PC-3 (cell line): ENCODE measurements around the gene DIAPH1. TPM values are rescaled to one million over a fixed set of nuclear protein-coding genes. Genes with fewer than 3 reads are reported as not detected.

Experiments used
- ATAC-seq: fragments of 200-7000 bp; cut with Tn5 transposase; 2 replicates; pipeline ENCODE4 v1.9.1; 2020; ENCODE audit warnings: mild to moderate bottlenecking, moderate library complexity
- BruUV-seq: library from RNA; stranded (reverse); fragments of 400-500 nt; replicated peaks from 2 replicates; lab custom pipeline; 2021; lab: Mats Ljungman, UMichigan
- CTCF ChIA-PET: fragments of 300-600 bp; sonication (Branson Sonifier 250); formaldehyde crosslinking; loops from one replicate; lab custom pipeline; 2022; ENCODE audit warnings: antibody characterized with exemption; lab: Charles Lee
- POLR2A ChIA-PET: fragments of 300-600 bp; sonication (Branson Sonifier 250); formaldehyde crosslinking; loops from one replicate; lab custom pipeline; 2022; ENCODE audit warnings: antibody characterized with exemption; ENCODE audit not compliant: unreplicated experiment; lab: Charles Lee
- DNase-seq: peaks from one replicate; pipeline ENCODE4 v3.0.0-alpha.2; 2015
- H2AFZ ChIP-seq: fragments of 300-600 bp; sonication (generic); 2 replicates; pipeline ENCODE4 v1.6.0; 2016; ENCODE audit warnings: antibody characterized with exemption, low read length
- H3F3A ChIP-seq: fragments of 300-600 bp; sonication (generic); one replicate; pipeline ENCODE4 v1.6.0; 2017; ENCODE audit warnings: antibody characterized with exemption, low read length, control low read depth, mild to moderate bottlenecking; ENCODE audit not compliant: unreplicated experiment
- H3K27ac ChIP-seq: fragments of 300-600 bp; sonication (generic); 2 replicates; pipeline ENCODE4 v1.5.1; 2016; ENCODE audit warnings: mild to moderate bottlenecking, low read length
- H3K27me3 ChIP-seq: fragments of 300-600 bp; sonication (generic); 2 replicates; pipeline ENCODE4 v1.6.1; 2016; ENCODE audit warnings: low read length, mixed read lengths
- H3K36me3 ChIP-seq: fragments of 300-600 bp; sonication (generic); 2 replicates; pipeline ENCODE4 v1.6.1; 2016; ENCODE audit warnings: low read depth, mixed run types, low read length, mixed read lengths
- H3K4me1 ChIP-seq: fragments of 300-600 bp; sonication (generic); 2 replicates; pipeline ENCODE4 v1.5.1; 2016; ENCODE audit warnings: low read length; ENCODE audit not compliant: insufficient read depth
- H3K4me2 ChIP-seq: fragments of 300-600 bp; sonication (generic); 2 replicates; pipeline ENCODE4 v1.6.0; 2016; ENCODE audit warnings: low read length
- H3K4me3 ChIP-seq: fragments of 300-600 bp; sonication (generic); 2 replicates; pipeline ENCODE4 v1.5.1; 2016; ENCODE audit warnings: mild to moderate bottlenecking, low read length, mixed read lengths
- H3K79me2 ChIP-seq: fragments of 300-600 bp; sonication (generic); 2 replicates; pipeline ENCODE4 v1.6.1; 2017; ENCODE audit warnings: low read length, mixed read lengths
- H3K9ac ChIP-seq: fragments of 300-600 bp; sonication (generic); 2 replicates; pipeline ENCODE4 v1.6.0; 2016; ENCODE audit warnings: mild to moderate bottlenecking, low read length
- H3K9me2 ChIP-seq: fragments of 300-600 bp; sonication (generic); replicated peaks from 2 replicates; pipeline ENCODE4 v1.6.1; 2016; ENCODE audit warnings: mixed run types, low read length, mixed read lengths
- H3K9me3 ChIP-seq: fragments of 300-600 bp; sonication (generic); 2 replicates; pipeline ENCODE4 v1.6.1; 2016; ENCODE audit warnings: low read length, mixed read lengths
- H4K20me1 ChIP-seq: fragments of 300-600 bp; sonication (generic); 2 replicates; pipeline ENCODE4 v1.6.1; 2016; ENCODE audit warnings: low read length, mixed read lengths
- EZH2 ChIP-seq: fragments of 300-600 bp; sonication (generic); IDR thresholded peaks from one replicate; pipeline ENCODE4 v1.6.1; 2017; ENCODE audit warnings: antibody characterized with exemption, mild to moderate bottlenecking, low read length; ENCODE audit not compliant: unreplicated experiment
- EZH2phosphoT487 ChIP-seq: fragments of 300-600 bp; sonication (generic); IDR thresholded peaks from 2 replicates; pipeline ENCODE4 v1.6.1; 2018; ENCODE audit warnings: mild to moderate bottlenecking, antibody characterized with exemption, low read length, borderline replicate concordance
- intact Hi-C: fragments of 100-400 bp; cut with micrococcal nuclease; formaldehyde crosslinking; loops from 2 replicates; pipeline ENCODE4 v1.9.0; 2023
- total RNA-seq: library from RNA; depleted of rRNA; stranded (reverse); fragments of >200 nt; gene quantifications from 2 replicates; pipeline ENCODE4 v1.2.3, GENCODE V29; 2014
- TF ChIP-seq, protein P1 (sequence below): fragments of 300-600 bp; sonication (generic); conservative IDR thresholded peaks from 2 replicates; pipeline ENCODE4 v1.5.1; 2017; ENCODE audit warnings: antibody characterized with exemption, low read depth, mild to moderate bottlenecking, low read length

Gene DIAPH1
- total RNA-seq, 1 experiment from 2014 or later = 51.9 TPM

- POLR2A ChIA-PET = no interaction called here
- ATAC-seq = no peak
Measured at GRCh38 chr5:141623611-141624010, 4.8 kb upstream of the DIAPH1 start.

GRCh38 chr5:141623186-141623585 lies 4.4 kb upstream of the DIAPH1 start:
- Histone ChIP-seq H3K9ac (no peak overlapping the region), H3K27me3 (no peaks in the 10 kb centered on the region), H3K4me2 (no peak overlapping the region), H3K4me1 (no peaks in the 10 kb centered on the region), H3K36me3 (peaks cover 7% of the 10 kb centered on the region; the same call in 1 of the 2 replicates), H3K9me3 (no peaks in the 10 kb centered on the region), H4K20me1 (no peaks in the 10 kb centered on the region), H3K27ac (no peak overlapping the region), H3F3A (no peaks in the 10 kb centered on the region), H3K9me2 (no peaks in the 10 kb centered on the region), H2AFZ (no peak overlapping the region), H3K79me2 (peaks cover 5% of the 10 kb centered on the region), H3K4me3 (no peak overlapping the region)
- BruUV-seq = no TSS peak
- intact Hi-C loops = no loop called here
- CTCF ChIA-PET = no interaction called here
- no peak for ATAC-seq
- no peak for DNase-seq
- POLR2A ChIA-PET = no interaction called here
- TF ChIP-seq EZH2 = no peak
- TF ChIP-seq, protein P1, sequence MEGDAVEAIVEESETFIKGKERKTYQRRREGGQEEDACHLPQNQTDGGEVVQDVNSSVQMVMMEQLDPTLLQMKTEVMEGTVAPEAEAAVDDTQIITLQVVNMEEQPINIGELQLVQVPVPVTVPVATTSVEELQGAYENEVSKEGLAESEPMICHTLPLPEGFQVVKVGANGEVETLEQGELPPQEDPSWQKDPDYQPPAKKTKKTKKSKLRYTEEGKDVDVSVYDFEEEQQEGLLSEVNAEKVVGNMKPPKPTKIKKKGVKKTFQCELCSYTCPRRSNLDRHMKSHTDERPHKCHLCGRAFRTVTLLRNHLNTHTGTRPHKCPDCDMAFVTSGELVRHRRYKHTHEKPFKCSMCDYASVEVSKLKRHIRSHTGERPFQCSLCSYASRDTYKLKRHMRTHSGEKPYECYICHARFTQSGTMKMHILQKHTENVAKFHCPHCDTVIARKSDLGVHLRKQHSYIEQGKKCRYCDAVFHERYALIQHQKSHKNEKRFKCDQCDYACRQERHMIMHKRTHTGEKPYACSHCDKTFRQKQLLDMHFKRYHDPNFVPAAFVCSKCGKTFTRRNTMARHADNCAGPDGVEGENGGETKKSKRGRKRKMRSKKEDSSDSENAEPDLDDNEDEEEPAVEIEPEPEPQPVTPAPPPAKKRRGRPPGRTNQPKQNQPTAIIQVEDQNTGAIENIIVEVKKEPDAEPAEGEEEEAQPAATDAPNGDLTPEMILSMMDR = no peak
- TF ChIP-seq EZH2phosphoT487 = no peak

More at GRCh38 chr5:141623611-141624010, 4.8 kb upstream of the DIAPH1 start:
- no peak overlapping the region for H3K27ac ChIP-seq
- TF ChIP-seq EZH2phosphoT487 (no peak), EZH2 (no peak)
- TF ChIP-seq, protein P1 = no peak
- DNase-seq = no peak
- H3K9me2 ChIP-seq = no peaks in the 10 kb centered on the region
- H3K9me3 ChIP-seq = no peaks in the 10 kb centered on the region
- no peak overlapping the region for H3K4me2 ChIP-seq
- no peaks in the 10 kb centered on the region for H3K4me1 ChIP-seq
- H3K79me2 ChIP-seq = peaks cover under 1% of the 10 kb centered on the region; the same call in 1 of the 2 replicates
- peaks cover 7% of the 10 kb centered on the region; the same call in 1 of the 2 replicates for H3K36me3 ChIP-seq
- H3K4me3 ChIP-seq = no peak overlapping the region
- no peak overlapping the region for H2AFZ ChIP-seq
- intact Hi-C loops = no loop called here
- BruUV-seq = no TSS peak
- H3K9ac ChIP-seq = no peak overlapping the region
- no peaks in the 10 kb centered on the region for H4K20me1 ChIP-seq
- H3K27me3 ChIP-seq = no peaks in the 10 kb centered on the region
- CTCF ChIA-PET = interaction anchor here (0.6 kb wide), 1 partner anchor 80 kb away, joined by 3 read pairs; no protein-coding TSS in a partner anchor
- H3F3A ChIP-seq = no peaks in the 10 kb centered on the region
